ENCODE data around the gene ZNF175. TPM values are rescaled to one million over a fixed set of nuclear protein-coding genes. Genes with fewer than 3 reads are reported as not detected.

The ZNF175 gene
- total and polyA plus RNA-seq, 2 donors from 2014 or later = 3.3 to 20.1 TPM

DNA sequence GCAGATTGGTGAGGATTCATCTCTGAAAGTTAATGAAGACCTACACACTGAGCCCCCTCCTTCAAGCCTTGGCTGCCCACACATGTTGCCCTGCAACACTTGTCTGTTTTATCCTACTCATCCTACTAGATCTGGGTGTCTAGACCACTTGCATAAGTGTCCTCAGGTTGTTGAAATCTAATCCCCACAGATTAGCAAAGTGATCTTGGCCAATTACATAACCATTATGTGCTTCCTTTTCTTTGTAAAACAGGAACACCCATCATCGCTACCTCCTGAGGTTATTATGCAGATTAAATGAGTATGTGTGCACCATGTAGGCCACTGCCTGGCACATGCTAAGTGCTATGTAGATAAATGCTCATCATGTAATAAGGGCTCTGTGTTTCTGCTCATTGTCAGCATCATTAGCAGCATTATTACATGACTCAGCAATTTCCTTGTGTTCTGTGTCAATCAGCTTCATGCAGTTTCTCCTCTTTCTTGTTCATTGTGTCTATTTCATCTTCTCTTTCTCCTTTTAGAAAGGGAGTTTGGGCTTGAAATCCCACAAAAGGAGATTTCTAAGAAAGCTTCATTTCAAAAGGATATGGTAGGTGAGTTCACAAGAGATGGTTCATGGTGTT, 15.1 kb downstream of the ZNF175 start:
- Histone ChIP-seq H3K4me3 (ENCODE audit: low read length in 3 of 3) (no peak overlapping the region), H3K4me1 (ENCODE audit: control insufficient read depth in 2 of 3, insufficient read depth in 2 of 3, low read depth in 1 of 3, low read length in 3 of 3) (no peaks in the 10 kb centered on the region), H3K36me3 (ENCODE audit: control insufficient read depth in 2 of 3, insufficient read depth in 3 of 3, low read length in 3 of 3) (peaks cover 13 to 37% (median 28%) of the 10 kb centered on the region in 3 donors), H3K27ac (ENCODE audit: low read depth in 2 of 2, low read length in 2 of 2) (no peak overlapping the region), H3K9me3 (ENCODE audit: control insufficient read depth in 2 of 3, insufficient read depth in 1 of 3, low read length in 3 of 3) (peaks cover 0 to 20% (median 11%) of the 10 kb centered on the region in 3 donors), H3K9ac (ENCODE audit: low read length in 3 of 3) (no peak overlapping the region), H3K27me3 (ENCODE audit: control insufficient read depth, insufficient read depth, low read length) (no peaks in the 10 kb centered on the region)
- DNase-seq (no peak), FAIRE-seq (no peak)
- TF ChIP-seq, protein P1, sequence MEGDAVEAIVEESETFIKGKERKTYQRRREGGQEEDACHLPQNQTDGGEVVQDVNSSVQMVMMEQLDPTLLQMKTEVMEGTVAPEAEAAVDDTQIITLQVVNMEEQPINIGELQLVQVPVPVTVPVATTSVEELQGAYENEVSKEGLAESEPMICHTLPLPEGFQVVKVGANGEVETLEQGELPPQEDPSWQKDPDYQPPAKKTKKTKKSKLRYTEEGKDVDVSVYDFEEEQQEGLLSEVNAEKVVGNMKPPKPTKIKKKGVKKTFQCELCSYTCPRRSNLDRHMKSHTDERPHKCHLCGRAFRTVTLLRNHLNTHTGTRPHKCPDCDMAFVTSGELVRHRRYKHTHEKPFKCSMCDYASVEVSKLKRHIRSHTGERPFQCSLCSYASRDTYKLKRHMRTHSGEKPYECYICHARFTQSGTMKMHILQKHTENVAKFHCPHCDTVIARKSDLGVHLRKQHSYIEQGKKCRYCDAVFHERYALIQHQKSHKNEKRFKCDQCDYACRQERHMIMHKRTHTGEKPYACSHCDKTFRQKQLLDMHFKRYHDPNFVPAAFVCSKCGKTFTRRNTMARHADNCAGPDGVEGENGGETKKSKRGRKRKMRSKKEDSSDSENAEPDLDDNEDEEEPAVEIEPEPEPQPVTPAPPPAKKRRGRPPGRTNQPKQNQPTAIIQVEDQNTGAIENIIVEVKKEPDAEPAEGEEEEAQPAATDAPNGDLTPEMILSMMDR (IDR thresholded peaks at IDR 0.05; ENCODE audit: borderline replicate concordance, extremely low read depth, insufficient read depth) = no peak
- intact Hi-C loops (cut with DNase I) = no loop called here

DNA sequence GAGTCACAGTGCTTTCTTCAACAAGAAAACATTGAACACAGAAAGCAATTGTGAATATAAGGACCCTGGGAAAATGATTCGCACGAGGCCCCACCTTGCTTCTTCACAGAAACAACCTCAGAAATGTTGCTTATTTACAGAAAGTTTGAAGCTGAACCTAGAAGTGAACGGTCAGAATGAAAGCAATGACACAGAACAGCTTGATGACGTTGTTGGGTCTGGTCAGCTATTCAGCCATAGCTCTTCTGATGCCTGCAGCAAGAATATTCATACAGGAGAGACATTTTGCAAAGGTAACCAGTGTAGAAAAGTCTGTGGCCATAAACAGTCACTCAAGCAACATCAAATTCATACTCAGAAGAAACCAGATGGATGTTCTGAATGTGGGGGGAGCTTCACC, 15.7 kb downstream of the ZNF175 start:
- Histone ChIP-seq H3K4me1 (ENCODE audit: control insufficient read depth in 2 of 3, insufficient read depth in 2 of 3, low read depth in 1 of 3, low read length in 3 of 3) (no peaks in the 10 kb centered on the region), H3K9me3 (ENCODE audit: control insufficient read depth in 2 of 3, insufficient read depth in 1 of 3, low read length in 3 of 3) (peaks cover 0 to 20% (median 11%) of the 10 kb centered on the region in 3 donors), H3K36me3 (ENCODE audit: control insufficient read depth in 2 of 3, insufficient read depth in 3 of 3, low read length in 3 of 3) (peaks cover 13 to 31% (median 22%) of the 10 kb centered on the region in 3 donors), H3K4me3 (ENCODE audit: low read length in 3 of 3) (no peak overlapping the region), H3K27ac (ENCODE audit: low read depth in 2 of 2, low read length in 2 of 2) (no peak overlapping the region), H3K9ac (ENCODE audit: low read length in 3 of 3) (no peak overlapping the region), H3K27me3 (ENCODE audit: control insufficient read depth, insufficient read depth, low read length) (no peaks in the 10 kb centered on the region)
- TF ChIP-seq, protein P1 (IDR thresholded peaks at IDR 0.05; ENCODE audit: borderline replicate concordance, extremely low read depth, insufficient read depth) = no peak
- FAIRE-seq = no peak
- intact Hi-C loops (cut with DNase I) = no loop called here
- DNase-seq = no peak

DNA sequence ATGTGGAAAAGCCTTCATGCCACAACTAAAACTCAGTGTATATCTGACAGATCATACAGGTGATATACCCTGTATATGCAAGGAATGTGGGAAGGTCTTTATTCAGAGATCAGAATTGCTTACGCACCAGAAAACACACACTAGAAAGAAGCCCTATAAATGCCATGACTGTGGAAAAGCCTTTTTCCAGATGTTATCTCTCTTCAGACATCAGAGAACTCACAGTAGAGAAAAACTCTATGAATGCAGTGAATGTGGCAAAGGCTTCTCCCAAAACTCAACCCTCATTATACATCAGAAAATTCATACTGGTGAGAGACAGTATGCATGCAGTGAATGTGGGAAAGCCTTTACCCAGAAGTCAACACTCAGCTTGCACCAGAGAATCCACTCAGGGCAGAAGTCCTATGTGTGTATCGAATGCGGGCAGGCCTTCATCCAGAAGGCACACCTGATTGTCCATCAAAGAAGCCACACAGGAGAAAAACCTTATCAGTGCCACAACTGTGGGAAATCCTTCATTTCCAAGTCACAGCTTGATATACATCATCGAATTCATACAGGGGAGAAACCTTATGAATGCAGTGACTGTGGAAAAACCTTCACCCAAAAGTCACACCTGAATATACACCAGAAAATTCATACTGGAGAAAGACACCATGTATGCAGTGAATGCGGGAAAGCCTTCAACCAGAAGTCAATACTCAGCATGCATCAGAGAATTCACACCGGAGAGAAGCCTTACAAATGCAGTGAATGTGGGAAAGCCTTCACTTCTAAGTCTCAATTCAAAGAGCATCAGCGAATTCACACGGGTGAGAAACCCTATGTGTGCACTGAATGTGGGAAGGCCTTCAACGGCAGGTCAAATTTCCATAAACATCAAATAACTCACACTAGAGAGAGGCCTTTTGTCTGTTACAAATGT, 16.4 kb downstream of the ZNF175 start:
- H3K4me1 ChIP-seq (ENCODE audit: control insufficient read depth in 2 of 3, insufficient read depth in 2 of 3, low read depth in 1 of 3, low read length in 3 of 3) = no peaks in the 10 kb centered on the region
- H3K9ac ChIP-seq (ENCODE audit: low read length in 3 of 3) = no peak overlapping the region
- peaks cover 0 to 20% (median 11%) of the 10 kb centered on the region in 3 donors for H3K9me3 ChIP-seq (ENCODE audit: control insufficient read depth in 2 of 3, insufficient read depth in 1 of 3, low read length in 3 of 3)
- no peaks in the 10 kb centered on the region for H3K27me3 ChIP-seq (ENCODE audit: control insufficient read depth, insufficient read depth, low read length)
- TF ChIP-seq, protein P1 (IDR thresholded peaks at IDR 0.05; ENCODE audit: borderline replicate concordance, extremely low read depth, insufficient read depth) = no peak
- FAIRE-seq (no peak), DNase-seq (no peak)
- H3K36me3 ChIP-seq (ENCODE audit: control insufficient read depth in 2 of 3, insufficient read depth in 3 of 3, low read length in 3 of 3) = peaks cover 13 to 27% (median 20%) of the 10 kb centered on the region in 3 donors
- no peak overlapping the region for H3K27ac ChIP-seq (ENCODE audit: low read depth in 2 of 2, low read length in 2 of 2)
- intact Hi-C loops (cut with DNase I) = no loop called here
- no peak overlapping the region for H3K4me3 ChIP-seq (ENCODE audit: low read length in 3 of 3)
